ENCODE results near the gene DCXR. TPM values are rescaled to one million over a fixed set of nuclear protein-coding genes. Genes with fewer than 3 reads are reported as not detected.
"Not testable (repeated sequence)": the region's sequence is repeated elsewhere in the genome, so short reads cannot be mapped to it uniquely, and the experiment has no call there.

DCXR gene
- total and polyA plus RNA-seq, 12 donors: 155 to 387 (median 195) TPM

GRCh38 chr17:82043507-82043906, 6.0 kb upstream of the DCXR start:
- TF ChIP-seq, protein P1, sequence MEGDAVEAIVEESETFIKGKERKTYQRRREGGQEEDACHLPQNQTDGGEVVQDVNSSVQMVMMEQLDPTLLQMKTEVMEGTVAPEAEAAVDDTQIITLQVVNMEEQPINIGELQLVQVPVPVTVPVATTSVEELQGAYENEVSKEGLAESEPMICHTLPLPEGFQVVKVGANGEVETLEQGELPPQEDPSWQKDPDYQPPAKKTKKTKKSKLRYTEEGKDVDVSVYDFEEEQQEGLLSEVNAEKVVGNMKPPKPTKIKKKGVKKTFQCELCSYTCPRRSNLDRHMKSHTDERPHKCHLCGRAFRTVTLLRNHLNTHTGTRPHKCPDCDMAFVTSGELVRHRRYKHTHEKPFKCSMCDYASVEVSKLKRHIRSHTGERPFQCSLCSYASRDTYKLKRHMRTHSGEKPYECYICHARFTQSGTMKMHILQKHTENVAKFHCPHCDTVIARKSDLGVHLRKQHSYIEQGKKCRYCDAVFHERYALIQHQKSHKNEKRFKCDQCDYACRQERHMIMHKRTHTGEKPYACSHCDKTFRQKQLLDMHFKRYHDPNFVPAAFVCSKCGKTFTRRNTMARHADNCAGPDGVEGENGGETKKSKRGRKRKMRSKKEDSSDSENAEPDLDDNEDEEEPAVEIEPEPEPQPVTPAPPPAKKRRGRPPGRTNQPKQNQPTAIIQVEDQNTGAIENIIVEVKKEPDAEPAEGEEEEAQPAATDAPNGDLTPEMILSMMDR (IDR thresholded peaks at IDR 0.05): no peak
- WGBS, 2 donors: 52 to 63% methylated on average over 16 of the region's 16 CpGs
- no peaks in the 10 kb centered on the region for H3K4me1 ChIP-seq
- H3K27ac ChIP-seq: no peak overlapping the region
- DNase-seq (no peak), ATAC-seq (no peak)
- intact Hi-C loops (cut with DNase I): loop anchor here in 1 of 10 donors (10.0 kb wide), 1 partner anchor 61 kb away; no protein-coding TSS in a partner anchor
- no peaks in the 10 kb centered on the region for H3K9me3 ChIP-seq
- H3K36me3 ChIP-seq: peaks cover 0 to 19% (median 0%) of the 10 kb centered on the region in 9 donors
- no peak overlapping the region for H3K4me3 ChIP-seq
- H3K27me3 ChIP-seq: no peaks in the 10 kb centered on the region

GRCh38 chr17:82042649-82043048, 5.2 kb upstream of the DCXR start:
- ATAC-seq: no peak
- intact Hi-C loops (cut with DNase I): loop anchor here in 1 of 10 donors (10.0 kb wide), 1 partner anchor 62 kb away; no protein-coding TSS in a partner anchor
- no peak overlapping the region for H3K27ac ChIP-seq
- TF ChIP-seq, protein P1 (IDR thresholded peaks at IDR 0.05): no peak
- peaks cover 0 to 7% (median 5%) of the 10 kb centered on the region in 9 donors for H3K4me1 ChIP-seq
- WGBS, 2 donors: 88 to 89% methylated on average over 9 of the region's 9 CpGs
- peaks cover 0 to 11% (median 0%) of the 10 kb centered on the region in 9 donors for H3K36me3 ChIP-seq
- H3K27me3 ChIP-seq: no peaks in the 10 kb centered on the region
- no peak for DNase-seq
- no peaks in the 10 kb centered on the region for H3K9me3 ChIP-seq
- no peak overlapping the region for H3K4me3 ChIP-seq

DNA sequence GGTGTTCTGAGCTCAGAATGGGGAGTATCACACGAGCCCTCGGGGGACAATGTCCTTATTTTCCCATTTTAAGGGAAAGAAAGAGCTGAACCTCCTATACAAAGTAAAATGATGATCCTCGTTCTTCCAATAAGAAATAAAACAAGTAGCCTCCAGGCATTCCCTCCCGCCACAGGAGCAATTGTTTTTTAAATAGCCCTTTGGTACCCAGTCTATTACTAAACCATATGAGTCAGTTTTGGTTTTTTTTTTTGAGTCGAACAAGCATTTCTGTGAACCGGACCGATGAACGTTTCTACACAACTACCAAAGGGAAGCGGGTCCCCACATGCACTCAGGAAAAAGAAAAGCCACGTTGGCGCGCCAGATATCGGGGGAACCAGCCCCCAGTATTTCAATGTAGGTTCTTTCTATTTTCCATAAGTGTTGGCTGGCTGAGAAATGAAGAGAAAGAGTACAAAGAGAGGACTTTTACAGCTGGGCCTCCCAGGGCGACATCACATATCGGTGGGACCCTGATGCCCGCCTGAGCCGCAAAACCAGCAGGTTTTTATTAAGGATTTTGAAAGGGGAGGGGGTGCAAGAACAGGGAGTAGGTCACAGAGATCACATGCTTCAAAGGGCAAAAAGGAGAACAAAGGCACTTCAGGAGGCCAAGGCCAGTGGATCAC, 3.8 kb upstream of the DCXR start:
- DNase-seq (no peak), ATAC-seq (no peak)
- Histone ChIP-seq H3K4me1 (peaks cover 4 to 17% (median 13%) of the 10 kb centered on the region in 9 donors), H3K27me3 (no peaks in the 10 kb centered on the region), H3K36me3 (no peaks in the 10 kb centered on the region), H3K9me3 (no peaks in the 10 kb centered on the region), H3K4me3 (no peak overlapping the region), H3K27ac (no peak overlapping the region)
- 86 to 88% methylated on average over 17 of the region's 17 CpGs for WGBS, 2 donors
- TF ChIP-seq, protein P1 (IDR thresholded peaks at IDR 0.05): no peak
- intact Hi-C loops (cut with DNase I): loop anchor here in 1 of 10 donors (10.0 kb wide), 1 partner anchor 64 kb away; no protein-coding TSS in a partner anchor

DNA sequence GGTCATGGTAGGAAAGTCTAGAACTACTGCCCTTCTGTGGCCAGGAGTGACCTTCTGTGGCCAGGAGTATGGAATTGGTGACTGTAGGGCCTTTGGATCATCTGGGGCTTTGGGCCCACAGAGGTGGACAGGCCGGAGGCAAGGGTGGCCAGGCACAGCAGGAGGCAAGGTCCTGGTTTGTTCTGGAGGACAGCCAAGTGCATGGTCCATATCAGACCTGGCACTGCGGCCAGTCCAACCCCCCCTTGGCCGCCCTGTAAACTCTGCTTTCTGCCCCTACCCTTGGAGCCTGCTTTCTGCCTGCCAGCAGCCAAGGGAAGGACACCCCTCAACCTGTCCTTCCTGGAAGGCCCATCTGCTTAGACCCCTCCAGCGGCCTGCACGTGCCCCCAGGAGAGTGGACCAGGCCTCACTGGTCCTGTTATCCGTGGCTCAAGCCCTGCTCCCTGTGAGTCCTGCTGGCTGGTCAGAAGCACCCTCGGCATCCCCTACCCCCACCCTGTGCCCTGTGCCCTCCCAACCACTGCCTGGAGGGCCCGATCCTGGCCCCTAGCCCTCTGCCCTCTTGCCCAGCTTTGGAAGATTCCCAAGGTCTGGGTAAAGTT, 2.3 kb upstream of the DCXR start:
- H3K4me3 ChIP-seq: no peak overlapping the region
- H3K27me3 ChIP-seq: no peaks in the 10 kb centered on the region
- peaks cover 0 to 9% (median 0%) of the 10 kb centered on the region in 9 donors for H3K36me3 ChIP-seq
- DNase-seq (no peak), ATAC-seq (no peak)
- peaks cover 4 to 22% (median 18%) of the 10 kb centered on the region in 9 donors for H3K4me1 ChIP-seq
- no peak overlapping the region for H3K27ac ChIP-seq
- TF ChIP-seq, protein P1 (IDR thresholded peaks at IDR 0.05): no peak
- WGBS, 2 donors: 83 to 89% methylated on average over 8 of the region's 8 CpGs
- intact Hi-C loops (cut with DNase I): loop anchor here in 4 of 10 donors (5.0 to 10.0 kb wide), 3 partner anchors 58 to 285 kb away; partner anchors contain the start of gene FASN (in 2 of the 4)
- no peaks in the 10 kb centered on the region for H3K9me3 ChIP-seq

DNA sequence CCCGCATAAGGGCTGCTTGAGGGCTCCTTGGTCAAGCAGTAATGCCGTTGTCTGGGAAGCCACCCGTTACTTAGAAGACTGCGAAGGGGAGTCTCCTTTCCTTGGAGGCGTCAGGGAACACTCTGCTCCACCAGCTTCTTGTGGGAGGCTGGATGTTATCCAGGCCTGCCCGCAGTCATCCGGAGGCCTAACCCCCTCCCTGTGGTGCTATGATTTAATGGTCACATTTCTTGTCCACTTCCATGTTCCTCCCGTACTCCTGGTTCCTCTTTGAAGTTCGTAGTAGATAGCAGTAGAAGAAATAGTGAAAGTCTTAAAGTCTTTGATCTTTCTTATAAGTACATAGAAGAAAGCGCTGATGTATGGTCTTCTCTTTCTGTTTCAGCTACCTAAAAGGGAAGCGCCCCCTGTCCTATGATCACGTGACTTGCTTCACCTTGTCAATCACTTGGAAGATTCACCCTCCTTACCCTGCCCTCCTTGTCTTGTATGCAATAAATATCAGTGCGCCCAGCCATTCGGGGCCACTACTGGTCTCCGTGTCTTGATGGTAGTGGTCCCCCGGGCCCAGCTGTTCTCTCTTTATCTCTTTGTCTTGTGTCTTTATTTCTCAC, 1.4 kb upstream of the DCXR start:
- ATAC-seq, H3K36me3 ChIP-seq, H3K27me3 ChIP-seq, H3K9me3 ChIP-seq, DNase-seq, H3K4me3 ChIP-seq, H3K27ac ChIP-seq: not testable (repeated sequence)
- 86 to 91% methylated on average over 16 of the region's 16 CpGs for WGBS, 2 donors
- H3K4me1 ChIP-seq: peaks cover 4 to 22% (median 18%) of the 10 kb centered on the region in 9 donors
- intact Hi-C loops (cut with DNase I): loop anchor here in 3 of 10 donors (5.0 to 10.0 kb wide), 2 partner anchors 58 to 286 kb away; partner anchors contain the start of gene FASN (in 2 of the 3)
